ENCODE measurements around the gene PRPF6. TPM values are rescaled to one million over a fixed set of nuclear protein-coding genes. Genes with fewer than 3 reads are reported as not detected.

The PRPF6 gene
- total RNA-seq, 1 donor from 2014 or later, result 57.2 TPM

DNA sequence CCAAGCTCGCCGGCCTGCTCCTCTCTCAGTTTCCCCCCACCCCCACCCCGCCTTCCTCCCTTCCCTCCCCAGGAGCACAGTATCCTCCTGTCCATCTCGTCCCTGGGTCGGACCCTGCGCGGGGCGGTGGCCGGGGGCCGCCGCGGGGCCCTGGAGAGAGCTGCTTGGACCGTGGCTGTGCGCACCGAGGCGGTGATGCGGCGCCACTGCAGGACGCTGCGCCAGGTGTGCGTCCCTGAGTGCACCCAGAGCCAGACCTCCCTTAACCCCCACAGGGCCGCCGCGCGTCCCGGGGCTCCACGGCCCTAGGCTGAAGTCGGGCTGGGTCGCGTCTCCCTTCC is 57.3 kb downstream of the PRPF6 start:
- Histone ChIP-seq H3K27me3 (ENCODE audit: low read depth) (peaks cover 38% of the 10 kb centered on the region), H3K4me1 (peaks cover 51% of the 10 kb centered on the region)
- peak; percentile 24 to 36 for ATAC-seq

DNA sequence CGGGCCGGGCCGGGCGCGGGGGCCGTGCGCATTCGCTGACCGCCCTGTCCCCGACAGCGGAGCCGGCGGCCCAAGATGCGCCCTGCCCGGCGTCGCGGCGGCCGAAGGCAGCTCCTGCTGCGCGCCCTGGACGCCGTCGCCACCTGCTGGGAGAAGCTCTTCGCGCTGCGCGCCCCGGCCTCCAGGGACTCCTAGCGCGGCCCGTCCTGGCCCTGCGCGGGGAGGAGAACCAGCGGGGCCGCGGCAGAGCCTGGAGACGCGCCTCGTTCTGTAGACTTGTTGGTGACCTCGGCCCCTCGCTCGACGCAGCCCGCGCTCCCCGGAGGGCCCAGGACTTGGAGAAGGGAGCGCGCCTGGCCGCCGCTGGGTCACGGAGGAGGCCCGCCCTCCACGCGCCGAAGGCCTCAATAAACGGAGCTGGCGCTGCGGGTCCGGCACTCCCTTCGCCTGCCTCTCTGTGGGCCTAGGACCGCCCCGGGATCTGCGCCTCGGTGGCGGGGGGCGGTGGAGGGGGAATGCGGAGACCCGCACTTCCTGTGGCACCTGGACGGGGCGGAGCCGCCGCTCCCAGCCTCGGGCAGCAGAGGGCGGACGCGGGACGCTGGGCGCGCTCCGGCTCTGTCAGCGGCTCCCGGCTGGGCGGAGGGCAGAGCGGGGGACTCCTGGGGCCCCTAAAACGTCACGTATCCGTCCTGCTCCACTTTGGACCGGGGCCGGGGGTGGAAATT is 57.8 kb downstream of the PRPF6 start:
- Histone ChIP-seq H3K4me3 (peak overlapping the region; percentile 66), H3K27ac (peak overlapping the region; percentile 86), H3K4me1 (peaks cover 51% of the 10 kb centered on the region), H3K9me3 (no peaks in the 10 kb centered on the region), H3K27me3 (ENCODE audit: low read depth) (peaks cover 38% of the 10 kb centered on the region), H3K36me3 (peaks cover 12% of the 10 kb centered on the region)
- TF ChIP-seq, protein P1, sequence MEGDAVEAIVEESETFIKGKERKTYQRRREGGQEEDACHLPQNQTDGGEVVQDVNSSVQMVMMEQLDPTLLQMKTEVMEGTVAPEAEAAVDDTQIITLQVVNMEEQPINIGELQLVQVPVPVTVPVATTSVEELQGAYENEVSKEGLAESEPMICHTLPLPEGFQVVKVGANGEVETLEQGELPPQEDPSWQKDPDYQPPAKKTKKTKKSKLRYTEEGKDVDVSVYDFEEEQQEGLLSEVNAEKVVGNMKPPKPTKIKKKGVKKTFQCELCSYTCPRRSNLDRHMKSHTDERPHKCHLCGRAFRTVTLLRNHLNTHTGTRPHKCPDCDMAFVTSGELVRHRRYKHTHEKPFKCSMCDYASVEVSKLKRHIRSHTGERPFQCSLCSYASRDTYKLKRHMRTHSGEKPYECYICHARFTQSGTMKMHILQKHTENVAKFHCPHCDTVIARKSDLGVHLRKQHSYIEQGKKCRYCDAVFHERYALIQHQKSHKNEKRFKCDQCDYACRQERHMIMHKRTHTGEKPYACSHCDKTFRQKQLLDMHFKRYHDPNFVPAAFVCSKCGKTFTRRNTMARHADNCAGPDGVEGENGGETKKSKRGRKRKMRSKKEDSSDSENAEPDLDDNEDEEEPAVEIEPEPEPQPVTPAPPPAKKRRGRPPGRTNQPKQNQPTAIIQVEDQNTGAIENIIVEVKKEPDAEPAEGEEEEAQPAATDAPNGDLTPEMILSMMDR (IDR thresholded peaks at IDR 0.05), result peak; percentile 69
- peak; percentile 86 for DNase-seq
- intact Hi-C loops (cut with DNase I), result no loop called here
- ATAC-seq, result peak; percentile 90 to 93

More for the DNA sequence above, 57.3 kb downstream of the PRPF6 start:
- intact Hi-C loops (cut with DNase I), result no loop called here
- peaks cover 18% of the 10 kb centered on the region for H3K36me3 ChIP-seq
- DNase-seq, result no peak
- H3K9me3 ChIP-seq, result no peaks in the 10 kb centered on the region
- H3K4me3 ChIP-seq, result peak overlapping the region; percentile 66
- peak overlapping the region; percentile 86 for H3K27ac ChIP-seq
- TF ChIP-seq, protein P1 (IDR thresholded peaks at IDR 0.05), result no peak

DNA sequence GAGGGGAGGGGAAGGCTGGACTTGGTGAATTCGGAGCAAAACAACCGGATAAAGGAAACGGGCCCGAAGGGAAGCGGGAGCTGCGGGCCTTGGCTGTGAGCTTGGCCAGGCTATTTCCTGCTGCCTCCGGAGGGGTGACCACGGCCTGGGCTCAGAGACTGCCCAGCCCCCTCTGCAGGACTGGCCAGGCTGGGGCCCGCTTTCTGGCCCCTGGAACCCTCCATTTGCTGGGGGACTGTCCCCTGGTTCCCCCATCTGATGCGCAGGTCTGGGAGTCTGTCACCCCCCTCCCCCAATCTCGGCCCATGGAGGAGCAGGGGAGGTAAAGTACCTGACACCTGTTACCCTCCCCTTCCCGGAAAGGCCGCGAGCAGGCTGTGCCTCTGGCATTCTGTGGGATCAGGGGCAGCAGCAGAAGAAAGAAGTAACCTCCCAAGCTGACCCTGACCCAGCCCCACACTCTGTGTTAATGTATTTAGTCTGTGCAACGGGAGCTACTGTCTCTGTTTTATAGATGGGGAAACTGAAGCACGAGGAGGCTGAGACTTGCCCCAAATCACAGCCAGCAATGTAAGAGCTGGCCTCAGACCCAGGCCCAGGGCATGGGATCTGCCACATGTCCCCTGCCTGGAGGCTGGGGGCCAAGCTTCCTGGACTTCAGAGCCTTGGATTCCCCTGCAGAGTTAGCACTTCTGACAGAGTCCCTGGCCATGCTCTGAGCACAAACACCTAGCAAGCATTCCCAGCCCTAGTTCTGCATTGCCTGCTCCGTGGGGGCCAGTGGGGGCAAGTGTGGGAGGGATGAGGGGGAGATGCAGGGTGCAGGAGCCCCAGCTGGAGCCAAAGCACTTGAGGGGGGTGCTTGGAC is 58.6 kb downstream of the PRPF6 start:
- Histone ChIP-seq H3K27me3 (ENCODE audit: low read depth) (peaks cover 38% of the 10 kb centered on the region), H3K4me3 (peak overlapping the region; percentile 66), H3K36me3 (peaks cover 7% of the 10 kb centered on the region), H3K9me3 (no peaks in the 10 kb centered on the region), H3K27ac (peak overlapping the region; percentile 86), H3K4me1 (peaks cover 51% of the 10 kb centered on the region)
- peak; percentile 45 to 52 for ATAC-seq
- TF ChIP-seq, protein P1 (IDR thresholded peaks at IDR 0.05), result no peak
- intact Hi-C loops (cut with DNase I), result no loop called here
- DNase-seq, result no peak

DNA sequence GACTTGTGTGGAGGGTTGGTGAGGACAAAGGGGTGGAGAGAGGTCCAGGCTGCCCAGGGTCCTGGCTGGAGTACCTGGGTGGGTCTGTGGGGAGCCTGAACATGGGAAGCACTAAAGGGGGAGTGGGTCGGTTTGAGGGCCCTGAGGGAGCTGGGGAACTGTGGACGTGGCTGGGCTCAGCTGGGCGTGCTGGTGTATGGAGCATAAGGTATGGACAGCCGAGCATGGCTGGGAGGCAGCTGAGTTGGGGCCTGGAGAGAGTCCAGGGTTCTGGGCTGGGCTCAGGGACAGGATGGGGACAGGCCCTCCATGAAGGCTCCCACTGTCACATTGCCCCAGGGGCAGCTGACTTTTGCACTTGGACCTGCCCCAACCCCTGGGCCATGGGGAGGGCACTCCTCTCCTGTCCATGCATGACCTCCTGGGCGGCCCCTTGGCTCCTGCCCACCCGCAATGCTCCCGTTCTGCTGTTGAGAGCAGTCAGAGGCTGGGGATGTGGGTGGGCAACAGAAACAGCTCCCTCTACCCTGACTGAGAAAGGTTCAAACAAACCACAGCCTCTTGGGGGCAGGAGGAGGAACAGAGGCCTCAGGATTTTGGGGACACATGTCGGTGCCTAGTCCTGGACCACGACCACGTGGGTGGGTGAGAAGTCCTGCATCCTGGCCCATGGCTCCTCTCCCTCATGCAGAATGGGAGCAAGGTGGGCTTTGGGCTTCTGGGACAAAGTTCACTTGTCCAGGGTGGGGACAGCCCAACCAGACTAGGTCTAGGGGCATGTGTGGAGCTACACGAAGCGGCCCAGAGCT is 59.5 kb downstream of the PRPF6 start:
- Histone ChIP-seq H3K9me3 (no peaks in the 10 kb centered on the region), H3K27me3 (ENCODE audit: low read depth) (peaks cover 44% of the 10 kb centered on the region), H3K4me3 (no peak overlapping the region), H3K27ac (peak overlapping the region; percentile 76), H3K36me3 (no peaks in the 10 kb centered on the region), H3K4me1 (peaks cover 51% of the 10 kb centered on the region)
- ATAC-seq (no peak), DNase-seq (no peak)
- intact Hi-C loops (cut with DNase I), result no loop called here
- TF ChIP-seq, protein P1 (IDR thresholded peaks at IDR 0.05), result no peak

Measured in lower lobe of right lung (tissue), 2 donors.